PC-3 (cell line): ENCODE data around the gene PTPRN2. TPM values are rescaled to one million over a fixed set of nuclear protein-coding genes. Genes with fewer than 3 reads are reported as not detected.

Source experiments
- ATAC-seq: fragments of 200-7000 bp; cut with Tn5 transposase; 2 replicates; pipeline ENCODE4 v1.9.1; 2020; ENCODE audit warnings: mild to moderate bottlenecking, moderate library complexity
- BruUV-seq: library from RNA; stranded (reverse); fragments of 400-500 nt; replicated peaks from 2 replicates; lab custom pipeline; 2021; lab: Mats Ljungman, UMichigan
- CTCF ChIA-PET: fragments of 300-600 bp; sonication (Branson Sonifier 250); formaldehyde crosslinking; loops from one replicate; lab custom pipeline; 2022; ENCODE audit warnings: antibody characterized with exemption; lab: Charles Lee
- POLR2A ChIA-PET: fragments of 300-600 bp; sonication (Branson Sonifier 250); formaldehyde crosslinking; loops from one replicate; lab custom pipeline; 2022; ENCODE audit warnings: antibody characterized with exemption; ENCODE audit not compliant: unreplicated experiment; lab: Charles Lee
- DNase-seq: peaks from one replicate; pipeline ENCODE4 v3.0.0-alpha.2; 2015
- H2AFZ ChIP-seq: fragments of 300-600 bp; sonication (generic); 2 replicates; pipeline ENCODE4 v1.6.0; 2016; ENCODE audit warnings: antibody characterized with exemption, low read length
- H3F3A ChIP-seq: fragments of 300-600 bp; sonication (generic); one replicate; pipeline ENCODE4 v1.6.0; 2017; ENCODE audit warnings: antibody characterized with exemption, low read length, control low read depth, mild to moderate bottlenecking; ENCODE audit not compliant: unreplicated experiment
- H3K27ac ChIP-seq: fragments of 300-600 bp; sonication (generic); 2 replicates; pipeline ENCODE4 v1.5.1; 2016; ENCODE audit warnings: mild to moderate bottlenecking, low read length
- H3K27me3 ChIP-seq: fragments of 300-600 bp; sonication (generic); 2 replicates; pipeline ENCODE4 v1.6.1; 2016; ENCODE audit warnings: low read length, mixed read lengths
- H3K36me3 ChIP-seq: fragments of 300-600 bp; sonication (generic); 2 replicates; pipeline ENCODE4 v1.6.1; 2016; ENCODE audit warnings: low read depth, mixed run types, low read length, mixed read lengths
- H3K4me1 ChIP-seq: fragments of 300-600 bp; sonication (generic); 2 replicates; pipeline ENCODE4 v1.5.1; 2016; ENCODE audit warnings: low read length; ENCODE audit not compliant: insufficient read depth
- H3K4me2 ChIP-seq: fragments of 300-600 bp; sonication (generic); 2 replicates; pipeline ENCODE4 v1.6.0; 2016; ENCODE audit warnings: low read length
- H3K4me3 ChIP-seq: fragments of 300-600 bp; sonication (generic); 2 replicates; pipeline ENCODE4 v1.5.1; 2016; ENCODE audit warnings: mild to moderate bottlenecking, low read length, mixed read lengths
- H3K79me2 ChIP-seq: fragments of 300-600 bp; sonication (generic); 2 replicates; pipeline ENCODE4 v1.6.1; 2017; ENCODE audit warnings: low read length, mixed read lengths
- H3K9ac ChIP-seq: fragments of 300-600 bp; sonication (generic); 2 replicates; pipeline ENCODE4 v1.6.0; 2016; ENCODE audit warnings: mild to moderate bottlenecking, low read length
- H3K9me2 ChIP-seq: fragments of 300-600 bp; sonication (generic); replicated peaks from 2 replicates; pipeline ENCODE4 v1.6.1; 2016; ENCODE audit warnings: mixed run types, low read length, mixed read lengths
- H3K9me3 ChIP-seq: fragments of 300-600 bp; sonication (generic); 2 replicates; pipeline ENCODE4 v1.6.1; 2016; ENCODE audit warnings: low read length, mixed read lengths
- H4K20me1 ChIP-seq: fragments of 300-600 bp; sonication (generic); 2 replicates; pipeline ENCODE4 v1.6.1; 2016; ENCODE audit warnings: low read length, mixed read lengths
- EZH2 ChIP-seq: fragments of 300-600 bp; sonication (generic); IDR thresholded peaks from one replicate; pipeline ENCODE4 v1.6.1; 2017; ENCODE audit warnings: antibody characterized with exemption, mild to moderate bottlenecking, low read length; ENCODE audit not compliant: unreplicated experiment
- EZH2phosphoT487 ChIP-seq: fragments of 300-600 bp; sonication (generic); IDR thresholded peaks from 2 replicates; pipeline ENCODE4 v1.6.1; 2018; ENCODE audit warnings: mild to moderate bottlenecking, antibody characterized with exemption, low read length, borderline replicate concordance
- intact Hi-C: fragments of 100-400 bp; cut with micrococcal nuclease; formaldehyde crosslinking; loops from 2 replicates; pipeline ENCODE4 v1.9.0; 2023
- total RNA-seq: library from RNA; depleted of rRNA; stranded (reverse); fragments of >200 nt; gene quantifications from 2 replicates; pipeline ENCODE4 v1.2.3, GENCODE V29; 2014
- TF ChIP-seq, protein P1 (sequence below): fragments of 300-600 bp; sonication (generic); conservative IDR thresholded peaks from 2 replicates; pipeline ENCODE4 v1.5.1; 2017; ENCODE audit warnings: antibody characterized with exemption, low read depth, mild to moderate bottlenecking, low read length

Gene PTPRN2
- total RNA-seq, 1 experiment from 2014 or later, result 3.2 TPM

- ATAC-seq (no peak), DNase-seq (no peak)
- Histone ChIP-seq H3K4me2 (no peak overlapping the region), H2AFZ (no peak overlapping the region), H3K9ac (no peak overlapping the region), H3K9me3 (no peaks in the 10 kb centered on the region), H3K36me3 (0 out of 2 replicates have a peak, but pooled peaks cover 3% of the 10 kb centered on the region), H3K4me1 (no peaks in the 10 kb centered on the region), H3F3A (no peaks in the 10 kb centered on the region), H3K27ac (no peak overlapping the region), H3K79me2 (no peaks in the 10 kb centered on the region), H3K4me3 (no peak overlapping the region), H3K9me2 (no peaks in the 10 kb centered on the region), H4K20me1 (no peaks in the 10 kb centered on the region), H3K27me3 (no peaks in the 10 kb centered on the region)
- TF ChIP-seq EZH2 (no peak), EZH2phosphoT487 (no peak)
- TF ChIP-seq, protein P1, sequence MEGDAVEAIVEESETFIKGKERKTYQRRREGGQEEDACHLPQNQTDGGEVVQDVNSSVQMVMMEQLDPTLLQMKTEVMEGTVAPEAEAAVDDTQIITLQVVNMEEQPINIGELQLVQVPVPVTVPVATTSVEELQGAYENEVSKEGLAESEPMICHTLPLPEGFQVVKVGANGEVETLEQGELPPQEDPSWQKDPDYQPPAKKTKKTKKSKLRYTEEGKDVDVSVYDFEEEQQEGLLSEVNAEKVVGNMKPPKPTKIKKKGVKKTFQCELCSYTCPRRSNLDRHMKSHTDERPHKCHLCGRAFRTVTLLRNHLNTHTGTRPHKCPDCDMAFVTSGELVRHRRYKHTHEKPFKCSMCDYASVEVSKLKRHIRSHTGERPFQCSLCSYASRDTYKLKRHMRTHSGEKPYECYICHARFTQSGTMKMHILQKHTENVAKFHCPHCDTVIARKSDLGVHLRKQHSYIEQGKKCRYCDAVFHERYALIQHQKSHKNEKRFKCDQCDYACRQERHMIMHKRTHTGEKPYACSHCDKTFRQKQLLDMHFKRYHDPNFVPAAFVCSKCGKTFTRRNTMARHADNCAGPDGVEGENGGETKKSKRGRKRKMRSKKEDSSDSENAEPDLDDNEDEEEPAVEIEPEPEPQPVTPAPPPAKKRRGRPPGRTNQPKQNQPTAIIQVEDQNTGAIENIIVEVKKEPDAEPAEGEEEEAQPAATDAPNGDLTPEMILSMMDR, result no peak
- no TSS peak for BruUV-seq
- ChIA-PET POLR2A (no interaction called here), CTCF (no interaction called here)
- intact Hi-C loops, result no loop called here
These were observed 18.5 kb upstream of the PTPRN2 start for GRCh38 chr7:158606129-158606528.

GRCh38 chr7:158603773-158604755 lies 16.4 kb upstream of the PTPRN2 start:
- Histone ChIP-seq H4K20me1 (no peaks in the 10 kb centered on the region), H3K27ac (no peak overlapping the region), H3K9ac (no peak overlapping the region), H3K9me3 (no peaks in the 10 kb centered on the region), H3K4me3 (no peak overlapping the region), H3K9me2 (no peaks in the 10 kb centered on the region), H3K4me2 (no peak overlapping the region), H3K79me2 (no peaks in the 10 kb centered on the region), H3K27me3 (no peaks in the 10 kb centered on the region), H3K36me3 (0 out of 2 replicates have a peak, but pooled peaks cover 3% of the 10 kb centered on the region), H3K4me1 (no peaks in the 10 kb centered on the region), H3F3A (no peaks in the 10 kb centered on the region), H2AFZ (no peak overlapping the region)
- intact Hi-C loops, result no loop called here
- CTCF ChIA-PET, result no interaction called here
- ATAC-seq (no peak), DNase-seq (no peak)
- POLR2A ChIA-PET, result no interaction called here
- BruUV-seq, result no TSS peak
- TF ChIP-seq EZH2phosphoT487 (no peak), EZH2 (no peak)
- TF ChIP-seq, protein P1, result no peak
